ENCODE measurements around the gene OIT3.
"Not testable (repeated sequence)": the region's sequence is repeated elsewhere in the genome, so short reads cannot be mapped to it uniquely, and the experiment has no call there.

The OIT3 gene

GRCh38 chr10:72904806-72905205 is 11.3 kb downstream of the OIT3 start:
- DNase-seq = no peak

GRCh38 chr10:72906446-72906845 is 12.9 kb downstream of the OIT3 start:
- DNase-seq = no peak

GRCh38 chr10:72910705-72911104 is 17.2 kb downstream of the OIT3 start:
- no peak for DNase-seq

GRCh38 chr10:72911758-72912157 is 18.2 kb downstream of the OIT3 start:
- DNase-seq = no peak

GRCh38 chr10:72912736-72913135 is 19.2 kb downstream of the OIT3 start:
- DNase-seq = no peak

GRCh38 chr10:72913287-72913686 is 19.7 kb downstream of the OIT3 start:
- no peak for DNase-seq

- DNase-seq = not testable (repeated sequence)
Observed at GRCh38 chr10:72917201-72917600, 23.7 kb downstream of the OIT3 start.

GRCh38 chr10:72917803-72918332 is 24.3 kb downstream of the OIT3 start:
- DNase-seq = not testable (repeated sequence)

- no peak for DNase-seq
Observed at GRCh38 chr10:72918352-72918751, 24.8 kb downstream of the OIT3 start.

GRCh38 chr10:72921147-72921683 is 27.7 kb downstream of the OIT3 start:
- not testable (repeated sequence) for DNase-seq

GRCh38 chr10:72924351-72924750 is 30.8 kb downstream of the OIT3 start:
- DNase-seq = no peak

- no peak for DNase-seq
Observed at GRCh38 chr10:72925951-72926465, 32.5 kb downstream of the OIT3 start.

- no peak for DNase-seq
Observed at GRCh38 chr10:72927485-72927884, 33.9 kb downstream of the OIT3 start.

GRCh38 chr10:72928798-72929197 is 35.3 kb downstream of the OIT3 start:
- DNase-seq = no peak

- DNase-seq = no peak
Observed at GRCh38 chr10:72930276-72930675, 36.7 kb downstream of the OIT3 start.

GRCh38 chr10:72932259-72933015 is 38.9 kb downstream of the OIT3 start:
- DNase-seq = no peak

- no peak for DNase-seq
Observed at GRCh38 chr10:72935361-72935760, 41.8 kb downstream of the OIT3 start.

- DNase-seq = no peak
Observed at GRCh38 chr10:72943498-72944234, 50.1 kb downstream of the OIT3 start.

- no peak for DNase-seq
Observed at GRCh38 chr10:72946963-72947362, 53.4 kb downstream of the OIT3 start.

- DNase-seq = no peak
Observed at GRCh38 chr10:72948762-72949161, 55.2 kb downstream of the OIT3 start.

- DNase-seq = no peak
Observed at GRCh38 chr10:72951760-72952159, 58.2 kb downstream of the OIT3 start.

- no peak for DNase-seq
Observed at GRCh38 chr10:72952189-72952588, 58.6 kb downstream of the OIT3 start.

- DNase-seq = no peak
Observed at GRCh38 chr10:72952642-72953158, 59.2 kb downstream of the OIT3 start.

All from hematopoietic multipotent progenitor cell treated with erythropoietin and hydrocortisone succinate and interleukin-3 and kit ligand, for 8 days (in vitro differentiated cells).